ENCODE data around the gene OR6C75.

DNA sequence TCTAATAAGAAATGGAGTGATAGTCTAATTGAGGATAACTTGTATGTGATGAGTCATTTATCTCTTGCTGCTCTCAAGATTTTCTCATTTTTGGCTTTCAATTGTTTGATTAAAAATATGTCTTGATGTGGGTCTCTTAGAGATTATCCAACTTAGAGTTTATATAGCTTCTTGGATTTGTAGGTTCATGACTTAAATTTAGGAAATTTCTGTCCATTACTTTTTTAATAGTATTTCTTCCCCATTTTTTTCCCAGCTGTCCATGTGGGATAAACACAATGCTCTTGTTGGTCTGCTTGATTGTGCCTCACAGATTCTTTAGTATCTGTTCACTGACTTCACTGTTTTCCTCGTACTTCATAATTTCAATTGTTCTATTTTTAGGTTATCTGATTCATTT is 45.1 kb downstream of the OR6C75 start:
- TF ChIP-seq, protein P1, sequence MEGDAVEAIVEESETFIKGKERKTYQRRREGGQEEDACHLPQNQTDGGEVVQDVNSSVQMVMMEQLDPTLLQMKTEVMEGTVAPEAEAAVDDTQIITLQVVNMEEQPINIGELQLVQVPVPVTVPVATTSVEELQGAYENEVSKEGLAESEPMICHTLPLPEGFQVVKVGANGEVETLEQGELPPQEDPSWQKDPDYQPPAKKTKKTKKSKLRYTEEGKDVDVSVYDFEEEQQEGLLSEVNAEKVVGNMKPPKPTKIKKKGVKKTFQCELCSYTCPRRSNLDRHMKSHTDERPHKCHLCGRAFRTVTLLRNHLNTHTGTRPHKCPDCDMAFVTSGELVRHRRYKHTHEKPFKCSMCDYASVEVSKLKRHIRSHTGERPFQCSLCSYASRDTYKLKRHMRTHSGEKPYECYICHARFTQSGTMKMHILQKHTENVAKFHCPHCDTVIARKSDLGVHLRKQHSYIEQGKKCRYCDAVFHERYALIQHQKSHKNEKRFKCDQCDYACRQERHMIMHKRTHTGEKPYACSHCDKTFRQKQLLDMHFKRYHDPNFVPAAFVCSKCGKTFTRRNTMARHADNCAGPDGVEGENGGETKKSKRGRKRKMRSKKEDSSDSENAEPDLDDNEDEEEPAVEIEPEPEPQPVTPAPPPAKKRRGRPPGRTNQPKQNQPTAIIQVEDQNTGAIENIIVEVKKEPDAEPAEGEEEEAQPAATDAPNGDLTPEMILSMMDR (IDR thresholded peaks at IDR 0.05): no peak
- TF ChIP-seq POLR2A (IDR thresholded peaks at IDR 0.05): no peak
